Measurements from ENCODE around the gene ACTR3C.

ACTR3C gene

GRCh38 chr7:150322833-150323681, at the start of gene ACTR3C, which contains the start of gene LRRC61:
ACTR3C (minus strand) TSS chr7:150323545; CDS start chr7:150295296, 28,249 bp downstream.
LRRC61 (plus strand) TSS chr7:150323355; CDS start chr7:150336862, 13,507 bp downstream.
- DNase-seq (ENCODE audit: low read depth in 2 of 2): peak; percentile 26 to 66

GRCh38 chr7:150372271-150373048, 49.1 kb upstream of the ACTR3C start:
- no peak for DNase-seq (ENCODE audit: low read depth in 2 of 2)

- DNase-seq (ENCODE audit: low read depth in 2 of 2): no peak
Observed at GRCh38 chr7:150371996-150372270, 48.6 kb upstream of the ACTR3C start.

- DNase-seq (ENCODE audit: low read depth in 2 of 2): no peak
Observed at GRCh38 chr7:150371131-150371995, 48.0 kb upstream of the ACTR3C start.

- no peak for DNase-seq (ENCODE audit: low read depth in 2 of 2)
Observed at GRCh38 chr7:150370612-150371071, 47.3 kb upstream of the ACTR3C start.

- DNase-seq (ENCODE audit: low read depth in 2 of 2): no peak
Observed at GRCh38 chr7:150369748-150370501, 46.6 kb upstream of the ACTR3C start.

- no peak for DNase-seq (ENCODE audit: low read depth in 2 of 2)
Observed at GRCh38 chr7:150368884-150369747, 45.8 kb upstream of the ACTR3C start.

- DNase-seq (ENCODE audit: low read depth in 2 of 2): peak; percentile 65 to 78
Observed at GRCh38 chr7:150368096-150368883, 44.9 kb upstream of the ACTR3C start, which contains the start of gene REPIN1. REPIN1 (plus strand) TSS chr7:150368822; CDS start chr7:150369712, 890 bp downstream.

- no peak for DNase-seq (ENCODE audit: low read depth in 2 of 2)
Observed at GRCh38 chr7:150367677-150368095, 44.3 kb upstream of the ACTR3C start.

- DNase-seq (ENCODE audit: low read depth in 2 of 2): no peak
Observed at GRCh38 chr7:150365673-150366398, 42.5 kb upstream of the ACTR3C start.

GRCh38 chr7:150365194-150365593, 41.8 kb upstream of the ACTR3C start:
- DNase-seq (ENCODE audit: low read depth in 2 of 2): no peak

- no peak for DNase-seq (ENCODE audit: low read depth in 2 of 2)
Observed at GRCh38 chr7:150363872-150364271, 40.5 kb upstream of the ACTR3C start.

GRCh38 chr7:150363370-150363769, 40.0 kb upstream of the ACTR3C start:
- no peak for DNase-seq (ENCODE audit: low read depth in 2 of 2)

- no peak for DNase-seq (ENCODE audit: low read depth in 2 of 2)
Observed at GRCh38 chr7:150361807-150362621, 38.7 kb upstream of the ACTR3C start.

- DNase-seq (ENCODE audit: low read depth in 2 of 2): no peak
Observed at GRCh38 chr7:150361402-150361801, 38.1 kb upstream of the ACTR3C start.

GRCh38 chr7:150360363-150361058, 37.2 kb upstream of the ACTR3C start:
- no peak for DNase-seq (ENCODE audit: low read depth in 2 of 2)
